HepG2 (cell line): ENCODE measurements around the gene SLC1A2.

Source experiments
- ARHGAP35 ChIP-seq: sonication (generic); formaldehyde crosslinking; IDR thresholded peaks from 2 replicates; pipeline ENCODE4 v1.9.0; 2022; ENCODE audit warnings: mild to moderate bottlenecking, inconsistent platforms, moderate library complexity, missing genetic modification reagents, borderline replicate concordance
- EZH2 ChIP-seq: conservative IDR thresholded peaks from 2 replicates; pipeline ENCODE4 v1.6.1; 2012; ENCODE audit warnings: mild to moderate bottlenecking, low read depth, low read length, moderate library complexity
- SKIL ChIP-seq: sonication (generic); formaldehyde crosslinking; IDR thresholded peaks from 2 replicates; pipeline ENCODE4 v1.8.0; 2022; ENCODE audit warnings: missing genetic modification reagents, mild to moderate bottlenecking, moderate library complexity, borderline replicate concordance
- ZNF562 ChIP-seq: sonication (generic); formaldehyde crosslinking; IDR thresholded peaks from 2 replicates; pipeline ENCODE4 v1.8.0; 2022; ENCODE audit warnings: missing genetic modification reagents, borderline replicate concordance

GRCh38 chr11:35242412-35243242, 176.7 kb downstream of the SLC1A2 start:
- TF ChIP-seq SKIL (CRISPR knock-in tag) (no peak), ZNF562 (CRISPR knock-in tag) (no peak), ARHGAP35 (CRISPR knock-in tag) (no peak), EZH2 (no peak)
